ENCODE measurements around the gene LAMC3.
A peak's percentile ranks its signal among the peaks of the same experiment; 100 is the strongest.
"Not testable (repeated sequence)": the region's sequence is repeated elsewhere in the genome, so short reads cannot be mapped to it uniquely, and the experiment has no call there.

The LAMC3 gene

GRCh38 chr9:131031005-131031641 is 22.1 kb downstream of the LAMC3 start:
- DNase-seq, result no peak

GRCh38 chr9:131031642-131032005 is 22.6 kb downstream of the LAMC3 start:
- DNase-seq, result no peak

GRCh38 chr9:131032384-131032783 is 23.4 kb downstream of the LAMC3 start:
- no peak for DNase-seq

- no peak for DNase-seq
Measured at GRCh38 chr9:131033269-131034224, 24.6 kb downstream of the LAMC3 start.

GRCh38 chr9:131034268-131034667 is 25.3 kb downstream of the LAMC3 start:
- DNase-seq, result no peak

GRCh38 chr9:131034749-131035148 is 25.8 kb downstream of the LAMC3 start:
- not testable (repeated sequence) for DNase-seq

GRCh38 chr9:131035548-131035947 is 26.6 kb downstream of the LAMC3 start:
- DNase-seq, result no peak

- DNase-seq, result no peak
Measured at GRCh38 chr9:131036071-131036470, 27.1 kb downstream of the LAMC3 start.

- DNase-seq, result no peak
Measured at GRCh38 chr9:131036529-131037334, 27.8 kb downstream of the LAMC3 start.

- no peak for DNase-seq
Measured at GRCh38 chr9:131037335-131038255, 28.6 kb downstream of the LAMC3 start.

GRCh38 chr9:131038256-131039128 is 29.5 kb downstream of the LAMC3 start:
- no peak for DNase-seq

GRCh38 chr9:131039129-131039954 is 30.4 kb downstream of the LAMC3 start:
- no peak for DNase-seq

GRCh38 chr9:131042666-131043065 is 33.7 kb downstream of the LAMC3 start:
- no peak for DNase-seq

GRCh38 chr9:131043087-131043486 is 34.1 kb downstream of the LAMC3 start:
- DNase-seq, result no peak

GRCh38 chr9:131043646-131044045 is 34.7 kb downstream of the LAMC3 start:
- DNase-seq, result no peak

- DNase-seq, result no peak
Measured at GRCh38 chr9:131045300-131046092, 36.5 kb downstream of the LAMC3 start.

GRCh38 chr9:131046093-131046380 is 37.1 kb downstream of the LAMC3 start:
- DNase-seq, result no peak

GRCh38 chr9:131046581-131047202 is 37.7 kb downstream of the LAMC3 start:
- peak; percentile 90 for DNase-seq

GRCh38 chr9:131048332-131048731 is 39.4 kb downstream of the LAMC3 start:
- no peak for DNase-seq
